Epithelial cell of proximal tubule (primary cell): ENCODE data around the gene GON7. TPM values are rescaled to one million over a fixed set of nuclear protein-coding genes. Genes with fewer than 3 reads are reported as not detected.
"Not testable (repeated sequence)": the region's sequence is repeated elsewhere in the genome, so short reads cannot be mapped to it uniquely, and the experiment has no call there.

Experiments
- DNase-seq: peaks from one replicate; pipeline ENCODE4 v3.0.0-alpha.2; 2011; ENCODE audit warnings: low read depth
- H3K4me3 ChIP-seq: 2 replicates; pipeline ENCODE4 v1.5.1; 2011; ENCODE audit warnings: low read depth, mild to moderate bottlenecking, low read length
- total RNA-seq: library from RNA; depleted of rRNA; stranded (reverse); fragments of >200 nt; gene quantifications from 2 replicates; pipeline ENCODE4 v1.2.3, GENCODE V29; 2015
- TF ChIP-seq, protein P1 (sequence below): conservative IDR thresholded peaks from 2 replicates; pipeline ENCODE4 v1.5.1; 2012; ENCODE audit warnings: low read depth, mild to moderate bottlenecking, low read length

GON7 gene
- total RNA-seq, 1 donor from 2014 or later: 16.7 TPM

DNA sequence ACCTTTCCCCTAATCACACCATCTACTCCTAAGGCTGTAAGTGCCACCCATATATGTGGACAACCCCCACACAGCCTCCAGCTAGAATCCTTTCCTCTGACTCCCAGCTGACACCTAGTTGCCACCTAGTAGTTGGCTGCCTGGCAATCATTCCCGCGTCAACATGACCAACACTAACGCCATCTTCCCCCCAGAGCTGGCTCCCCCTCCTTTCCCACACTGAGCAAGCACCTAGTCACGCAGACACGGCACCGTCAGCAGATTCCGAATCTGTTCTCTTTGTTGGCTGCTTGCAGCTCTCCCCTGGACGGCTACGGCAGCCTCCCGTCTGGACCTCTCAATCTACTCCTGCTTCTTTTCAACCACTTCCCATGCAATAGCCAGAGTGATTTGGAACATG is 27.9 kb upstream of the GON7 start:
- TF ChIP-seq, protein P1, sequence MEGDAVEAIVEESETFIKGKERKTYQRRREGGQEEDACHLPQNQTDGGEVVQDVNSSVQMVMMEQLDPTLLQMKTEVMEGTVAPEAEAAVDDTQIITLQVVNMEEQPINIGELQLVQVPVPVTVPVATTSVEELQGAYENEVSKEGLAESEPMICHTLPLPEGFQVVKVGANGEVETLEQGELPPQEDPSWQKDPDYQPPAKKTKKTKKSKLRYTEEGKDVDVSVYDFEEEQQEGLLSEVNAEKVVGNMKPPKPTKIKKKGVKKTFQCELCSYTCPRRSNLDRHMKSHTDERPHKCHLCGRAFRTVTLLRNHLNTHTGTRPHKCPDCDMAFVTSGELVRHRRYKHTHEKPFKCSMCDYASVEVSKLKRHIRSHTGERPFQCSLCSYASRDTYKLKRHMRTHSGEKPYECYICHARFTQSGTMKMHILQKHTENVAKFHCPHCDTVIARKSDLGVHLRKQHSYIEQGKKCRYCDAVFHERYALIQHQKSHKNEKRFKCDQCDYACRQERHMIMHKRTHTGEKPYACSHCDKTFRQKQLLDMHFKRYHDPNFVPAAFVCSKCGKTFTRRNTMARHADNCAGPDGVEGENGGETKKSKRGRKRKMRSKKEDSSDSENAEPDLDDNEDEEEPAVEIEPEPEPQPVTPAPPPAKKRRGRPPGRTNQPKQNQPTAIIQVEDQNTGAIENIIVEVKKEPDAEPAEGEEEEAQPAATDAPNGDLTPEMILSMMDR: no peak
- DNase-seq: peak; percentile 46
- H3K4me3 ChIP-seq: no peak overlapping the region

- not testable (repeated sequence) for DNase-seq, H3K4me3 ChIP-seq
Observed at GRCh38 chr14:93233078-93233477, 26.2 kb upstream of the GON7 start.

DNA sequence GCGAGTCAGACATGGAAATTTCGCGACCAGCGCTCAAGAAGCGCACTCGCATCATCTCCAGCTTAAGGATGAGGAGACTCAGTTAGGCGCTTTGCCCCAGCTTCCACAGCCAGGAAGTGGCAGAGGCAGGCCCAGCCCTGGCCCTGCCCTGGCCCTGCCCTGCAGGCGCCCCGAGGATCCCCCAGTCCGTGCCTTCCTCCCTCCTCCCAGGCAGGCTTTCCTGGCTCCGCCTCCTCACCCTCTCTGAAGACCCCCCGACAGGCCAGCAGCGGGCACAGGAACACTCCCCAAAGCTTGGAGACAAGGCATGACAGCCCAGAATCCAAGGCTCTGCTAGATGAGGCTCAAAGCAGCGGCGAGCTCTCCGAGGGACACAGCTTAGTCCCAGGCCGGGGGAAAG is 25.3 kb upstream of the GON7 start:
- no peak overlapping the region for H3K4me3 ChIP-seq
- TF ChIP-seq, protein P1: no peak
- DNase-seq: no peak

GRCh38 chr14:93231129-93231979 is 24.5 kb upstream of the GON7 start:
- TF ChIP-seq, protein P1: no peak
- DNase-seq: no peak
- peak overlapping the region; percentile 61 for H3K4me3 ChIP-seq

DNA sequence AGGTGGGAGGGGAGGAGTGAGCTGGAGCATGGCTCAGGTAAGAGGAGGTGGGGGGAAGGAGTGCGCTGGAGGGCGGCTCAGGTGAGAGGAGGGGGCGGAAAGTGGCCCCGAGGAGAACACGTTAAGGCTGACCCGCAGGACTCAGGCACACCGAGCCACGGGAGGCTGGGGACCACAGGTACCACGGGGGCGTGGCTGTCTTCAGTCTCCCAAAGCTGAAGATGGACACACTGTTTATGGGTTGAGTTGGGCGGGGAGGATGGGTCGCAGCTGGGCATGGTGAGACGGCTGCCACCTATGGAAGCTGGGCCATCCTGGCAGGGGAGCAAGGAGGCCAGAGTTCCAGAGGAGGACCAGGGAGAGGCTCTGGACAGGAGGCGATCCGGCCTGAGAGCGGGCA is 23.7 kb upstream of the GON7 start:
- H3K4me3 ChIP-seq: no peak overlapping the region
- TF ChIP-seq, protein P1: no peak
- no peak for DNase-seq

- no peak for DNase-seq
- TF ChIP-seq, protein P1: no peak
- no peak overlapping the region for H3K4me3 ChIP-seq
Observed at GRCh38 chr14:93228550-93228949, 21.7 kb upstream of the GON7 start.

DNA sequence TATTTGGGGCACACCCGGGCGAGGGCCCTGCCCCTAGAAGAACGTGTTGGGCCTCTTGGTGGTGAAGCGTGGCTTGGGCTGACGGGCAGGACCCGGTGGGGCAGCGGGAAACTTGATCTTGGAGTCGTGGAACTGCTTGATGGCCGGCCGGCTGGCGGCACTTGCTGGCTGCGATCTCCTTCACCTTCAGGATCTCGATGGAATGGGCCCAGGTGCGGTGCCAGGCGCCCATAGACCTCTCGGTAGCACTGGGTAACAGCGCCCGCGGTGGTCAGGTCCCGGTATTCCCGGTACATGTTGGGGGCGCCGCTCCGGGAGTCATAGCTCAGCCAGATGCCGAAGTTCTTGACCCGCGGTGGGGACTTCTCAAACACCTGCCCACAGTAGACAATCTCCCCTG is 16.7 kb upstream of the GON7 start:
- TF ChIP-seq, protein P1: no peak
- DNase-seq: no peak
- H3K4me3 ChIP-seq: no peak overlapping the region
